ENCODE results near the gene SLC26A3.

SLC26A3 gene

DNA sequence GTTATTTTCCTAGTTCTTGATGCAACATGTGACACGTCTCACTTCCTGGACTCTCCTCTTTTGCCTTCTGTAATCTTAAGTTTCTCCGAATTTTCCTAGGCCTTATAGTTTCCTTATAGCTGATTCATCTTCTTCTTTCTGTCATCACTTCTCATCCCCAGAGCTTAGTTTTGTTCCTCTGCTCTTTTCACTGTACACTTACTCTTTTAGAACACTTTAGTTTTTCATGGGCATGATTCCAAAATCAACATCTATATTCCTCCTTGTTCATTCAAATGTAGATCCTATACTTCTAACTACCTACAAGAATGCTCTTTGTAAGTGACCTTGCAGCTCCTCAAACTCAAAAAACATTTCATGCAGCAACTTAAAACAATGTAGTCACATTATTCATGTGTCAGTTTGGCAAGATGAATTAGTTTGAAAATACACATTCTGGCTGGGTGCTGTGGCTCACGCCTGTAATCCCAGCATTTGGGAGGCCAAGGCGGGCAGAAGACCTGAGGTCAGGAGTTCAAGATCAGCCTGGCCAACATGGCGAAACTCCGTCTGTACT, 13.1 kb upstream of the SLC26A3 start:
- no peak for DNase-seq (ENCODE audit: low read depth, low spot score)

DNA sequence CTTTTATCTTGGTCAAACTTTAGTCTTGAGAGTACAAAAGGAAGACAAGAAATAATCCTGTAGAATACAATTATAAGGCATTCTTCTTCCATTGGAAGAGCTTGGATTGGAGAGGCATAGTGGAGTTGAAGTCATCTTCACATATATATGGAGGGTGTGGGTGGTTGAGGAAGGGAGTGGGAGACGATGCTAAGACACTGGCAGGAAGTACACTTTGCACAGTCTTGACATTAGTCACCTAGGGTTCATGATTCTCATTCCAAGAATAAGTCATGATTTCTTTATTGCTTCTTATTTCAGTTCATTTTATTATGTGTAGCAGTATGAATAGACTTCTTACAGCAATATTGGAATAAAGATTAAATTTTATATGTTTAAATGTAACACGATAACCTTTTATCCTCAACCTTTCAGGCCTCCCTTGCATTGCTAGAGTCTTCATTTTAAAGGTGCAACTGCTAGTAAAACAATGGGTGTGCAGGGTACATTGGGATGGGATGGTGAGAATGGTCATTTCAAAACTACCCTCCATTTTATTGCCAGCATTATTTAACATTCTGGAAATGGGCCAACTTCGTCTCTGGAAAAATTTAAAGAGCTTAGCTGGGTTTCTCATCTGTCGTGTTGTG, 12.3 kb upstream of the SLC26A3 start:
- no peak for DNase-seq (ENCODE audit: low read depth, low spot score)

DNA sequence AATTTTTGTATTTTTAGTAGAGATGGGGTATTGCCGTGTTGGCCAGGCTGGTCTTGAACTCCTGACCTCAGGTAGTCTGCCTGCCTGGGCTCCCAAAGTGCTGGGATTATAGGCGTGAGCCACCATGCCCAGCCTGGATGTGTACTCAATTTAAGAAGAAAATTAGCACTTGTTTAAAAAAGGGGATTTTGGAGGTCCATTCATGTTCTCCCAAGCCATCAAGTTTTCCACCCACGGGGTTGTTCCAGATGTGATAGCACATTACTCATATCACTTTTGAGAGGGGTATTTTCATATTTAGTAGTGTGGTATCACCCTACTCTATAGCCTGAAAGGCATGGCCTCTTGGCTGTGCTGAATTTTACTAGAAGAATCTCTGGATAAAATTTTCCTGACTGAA, 10.5 kb upstream of the SLC26A3 start:
- no peak for DNase-seq (ENCODE audit: low read depth, low spot score)

DNA sequence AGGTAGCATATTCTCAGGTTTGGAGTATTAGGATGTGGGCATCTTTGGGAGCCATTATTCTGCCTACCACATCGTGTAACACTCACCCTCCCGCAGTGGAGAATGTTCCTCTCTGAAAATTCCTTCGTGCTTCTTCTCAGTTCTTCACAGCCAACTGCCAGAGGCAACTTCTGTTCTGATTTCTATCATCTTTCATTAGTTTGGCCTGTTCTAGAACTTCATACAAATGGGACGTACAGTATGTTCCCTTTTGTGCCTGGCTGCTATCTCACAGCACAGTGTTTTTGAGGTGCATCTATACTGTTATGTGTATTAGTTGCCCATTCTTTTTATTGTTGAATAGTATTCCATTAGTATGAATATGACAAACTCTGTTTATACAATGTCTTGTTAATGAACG, 8.9 kb upstream of the SLC26A3 start:
- no peak for DNase-seq (ENCODE audit: low read depth, low spot score)

DNA sequence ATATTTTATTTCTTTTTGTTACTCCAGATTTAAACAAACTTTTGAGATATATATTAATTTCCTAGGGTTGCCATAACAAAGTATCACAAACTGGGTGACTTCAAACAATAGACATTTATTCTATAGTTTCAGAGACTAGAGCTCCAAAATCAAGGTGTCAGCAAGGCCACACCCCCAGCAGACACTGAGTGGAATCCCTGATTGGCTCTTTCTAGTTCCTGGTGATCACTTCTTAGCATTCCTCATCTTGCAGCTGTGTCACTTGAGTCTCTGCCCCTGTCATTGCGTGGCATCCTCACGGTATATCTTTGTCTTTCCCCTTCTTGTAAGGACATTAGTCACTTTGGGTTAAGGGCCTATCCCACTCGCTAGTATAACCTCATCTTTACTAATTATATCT, 7.6 kb upstream of the SLC26A3 start:
- no peak for DNase-seq (ENCODE audit: low read depth, low spot score)

DNA sequence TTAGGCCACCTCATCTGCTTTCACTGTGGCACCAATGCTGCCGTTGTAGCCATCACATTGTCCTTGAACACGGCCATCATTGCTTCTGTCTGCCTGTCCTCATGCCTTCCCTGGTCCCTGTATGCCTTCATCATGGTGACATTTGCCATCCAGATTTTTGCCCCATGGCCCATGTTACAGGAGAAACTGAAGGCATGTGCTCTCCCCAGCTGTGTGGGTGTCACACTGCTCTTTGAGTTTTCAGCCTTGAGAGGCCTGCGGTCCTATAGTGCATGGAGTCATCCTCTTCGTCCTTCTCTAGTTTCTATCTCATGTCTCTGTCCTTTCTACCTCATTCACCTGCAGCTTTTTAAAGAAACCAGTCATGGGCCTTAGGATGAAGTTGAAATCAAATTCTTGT, 6.2 kb upstream of the SLC26A3 start:
- DNase-seq (ENCODE audit: low read depth, low spot score), result no peak

DNA sequence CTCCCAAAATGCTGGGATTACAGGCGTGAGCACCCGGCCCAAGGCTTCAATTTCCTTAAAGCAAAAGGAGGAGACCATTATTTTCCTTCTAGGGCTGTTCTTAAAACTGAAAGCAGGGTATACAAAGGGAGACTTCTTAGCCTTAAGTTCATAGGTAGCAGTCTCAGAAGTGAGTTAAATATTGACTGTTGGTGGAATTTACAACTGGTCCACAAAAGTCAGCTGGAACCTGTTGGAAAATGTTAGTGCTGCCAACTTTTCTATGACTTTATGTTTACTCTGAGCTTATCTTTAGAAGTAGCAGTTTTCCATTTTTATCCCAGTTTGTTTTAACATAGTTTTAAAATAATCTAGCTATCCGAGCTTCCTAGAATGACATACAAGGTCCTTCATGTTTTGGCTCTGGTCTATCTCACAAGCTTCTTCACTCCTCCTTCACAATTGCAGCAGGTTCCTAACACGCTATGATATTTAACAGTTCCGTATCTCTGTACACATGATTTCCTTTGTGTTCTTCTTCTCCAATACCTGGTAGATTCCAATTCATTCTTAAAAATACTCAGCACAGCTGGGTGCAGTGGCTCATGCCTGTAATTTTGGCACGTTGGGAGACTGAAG, 3.3 kb downstream of the SLC26A3 start:
- no peak for DNase-seq (ENCODE audit: low read depth, low spot score)

DNA sequence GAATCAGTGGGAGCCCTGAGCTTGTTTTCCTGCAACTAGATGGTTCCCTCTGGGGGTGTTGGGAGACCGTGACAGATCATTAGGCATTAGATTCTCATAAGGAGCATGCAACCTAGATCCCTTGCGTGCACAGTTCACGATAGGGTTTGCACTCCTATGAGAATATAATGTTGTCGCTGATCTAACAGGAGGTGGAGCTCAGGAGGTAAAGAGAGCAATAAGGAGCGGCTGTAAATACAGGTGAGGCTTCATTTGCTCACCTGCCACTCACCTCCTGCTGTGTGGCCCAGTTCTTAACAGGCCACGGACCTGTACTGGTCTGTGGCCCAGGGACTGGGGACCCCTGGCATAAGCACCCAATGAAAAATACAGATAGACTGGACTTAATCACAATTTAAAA, 10.7 kb downstream of the SLC26A3 start:
- no peak for DNase-seq (ENCODE audit: low read depth, low spot score)

DNA sequence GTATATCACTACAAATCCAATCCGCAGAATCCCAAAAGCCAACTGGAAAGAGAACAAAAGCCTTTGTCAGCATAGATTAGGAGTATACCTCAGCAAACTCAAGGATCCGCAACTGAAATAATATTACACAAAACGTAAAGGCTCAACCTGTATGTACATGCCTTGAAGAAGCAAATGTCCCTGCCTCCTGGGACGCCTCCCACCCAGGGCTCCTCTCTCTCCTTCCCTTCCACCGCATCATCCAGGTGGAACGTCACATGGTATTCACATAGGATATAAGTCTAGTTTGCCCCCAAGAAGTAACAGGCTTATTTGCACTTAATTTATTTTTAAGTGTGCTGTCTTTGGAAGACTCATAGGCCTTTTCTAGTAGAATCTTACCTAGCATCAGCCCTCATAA, 13.4 kb downstream of the SLC26A3 start:
- no peak for DNase-seq (ENCODE audit: low read depth, low spot score)

DNA sequence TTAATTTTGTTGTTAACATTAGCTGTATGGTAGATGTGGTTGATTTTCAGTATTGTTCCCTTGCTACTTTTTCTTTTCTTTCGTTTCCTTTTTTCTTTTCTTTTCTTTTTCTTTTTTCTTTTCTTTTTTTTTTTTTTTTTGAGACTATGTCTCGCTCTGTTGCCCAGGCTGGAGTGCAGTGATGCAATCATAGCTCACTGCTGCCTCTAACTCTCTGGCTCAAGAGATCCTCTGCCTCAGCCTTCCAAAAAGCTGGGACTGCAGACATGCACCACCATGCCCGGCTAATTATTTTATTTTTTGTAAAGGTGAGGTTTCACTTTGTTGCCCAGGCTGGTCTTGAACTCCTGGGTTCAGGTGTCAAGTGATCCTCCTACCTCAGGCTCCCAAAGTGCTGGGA, 14.4 kb downstream of the SLC26A3 start:
- DNase-seq (ENCODE audit: low read depth, low spot score), result no peak

DNA sequence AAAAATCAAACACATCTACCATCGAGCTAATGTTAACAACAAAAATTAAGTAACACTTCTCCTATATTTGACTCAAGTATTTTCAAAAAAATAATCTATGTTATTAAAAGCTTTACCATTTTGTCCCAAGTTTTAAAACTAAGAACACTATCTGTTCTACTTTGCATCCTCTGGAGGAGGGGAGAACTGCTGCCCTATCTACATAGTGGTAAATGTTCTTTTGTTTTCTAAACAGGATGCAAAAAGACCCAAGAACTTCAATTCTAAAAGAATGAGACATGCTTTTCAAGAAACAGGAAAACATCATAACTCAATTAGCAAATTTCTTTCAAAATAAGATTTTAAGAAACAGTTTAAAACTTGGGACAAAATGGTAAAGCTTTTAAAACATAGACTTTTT, 14.8 kb downstream of the SLC26A3 start:
- no peak for DNase-seq (ENCODE audit: low read depth, low spot score)

DNA sequence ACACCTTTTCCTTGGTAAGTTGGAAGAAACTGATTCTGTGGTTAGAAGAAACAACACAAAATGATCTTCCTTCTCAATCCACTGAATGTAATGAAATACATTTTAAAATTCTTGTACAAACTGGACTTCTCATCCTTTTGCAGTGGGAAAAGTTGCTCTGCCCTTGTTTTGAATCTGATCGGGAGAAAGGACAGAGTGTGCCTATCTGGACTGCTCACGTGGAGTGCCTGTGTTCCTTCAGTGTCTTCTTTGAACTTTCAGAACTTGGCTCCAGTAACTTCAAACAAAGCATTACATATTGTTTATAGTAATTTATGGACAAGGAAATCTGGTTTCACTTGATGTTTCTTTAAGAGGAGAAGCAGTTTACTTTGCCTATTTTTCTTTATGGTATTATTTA, 17.1 kb downstream of the SLC26A3 start:
- DNase-seq (ENCODE audit: low read depth, low spot score), result no peak

DNA sequence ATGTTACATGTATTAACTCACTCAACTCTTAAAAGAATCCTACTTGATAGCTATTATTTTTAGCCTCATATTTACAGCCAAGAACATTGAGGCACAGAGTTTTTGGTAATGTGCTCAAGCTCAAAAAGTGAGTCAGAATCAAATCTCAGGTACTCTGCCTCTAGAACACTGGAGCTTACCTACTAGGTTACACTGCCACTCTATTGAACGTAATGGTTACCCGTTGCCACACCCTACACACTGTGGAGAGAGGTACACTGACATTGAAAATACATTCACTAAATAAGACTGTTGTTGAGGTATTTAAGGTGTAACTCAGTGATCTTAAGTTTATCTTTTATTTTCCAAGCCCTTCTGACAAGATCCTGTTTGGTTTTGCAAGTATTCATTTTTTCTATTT, 17.9 kb downstream of the SLC26A3 start:
- DNase-seq (ENCODE audit: low read depth, low spot score), result no peak

DNA sequence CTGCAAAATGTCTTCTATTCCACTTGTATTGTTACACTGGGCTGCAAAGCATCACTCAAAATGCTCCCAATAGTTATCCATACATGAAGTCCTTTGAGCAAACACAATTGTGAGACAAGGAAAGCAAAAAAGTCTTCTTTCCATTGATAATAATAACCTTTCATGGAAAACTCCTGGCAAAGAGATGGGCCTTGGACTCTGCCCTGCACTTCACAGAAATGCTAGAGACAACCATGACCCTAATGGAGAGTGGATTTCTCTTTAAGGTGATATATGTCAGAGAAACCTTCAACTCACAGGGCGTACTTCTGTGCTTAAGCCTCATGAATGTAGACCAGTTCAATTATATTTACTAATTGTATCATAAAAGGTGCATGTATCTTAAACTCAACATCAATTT, 19.4 kb downstream of the SLC26A3 start:
- no peak for DNase-seq (ENCODE audit: low read depth, low spot score)

DNA sequence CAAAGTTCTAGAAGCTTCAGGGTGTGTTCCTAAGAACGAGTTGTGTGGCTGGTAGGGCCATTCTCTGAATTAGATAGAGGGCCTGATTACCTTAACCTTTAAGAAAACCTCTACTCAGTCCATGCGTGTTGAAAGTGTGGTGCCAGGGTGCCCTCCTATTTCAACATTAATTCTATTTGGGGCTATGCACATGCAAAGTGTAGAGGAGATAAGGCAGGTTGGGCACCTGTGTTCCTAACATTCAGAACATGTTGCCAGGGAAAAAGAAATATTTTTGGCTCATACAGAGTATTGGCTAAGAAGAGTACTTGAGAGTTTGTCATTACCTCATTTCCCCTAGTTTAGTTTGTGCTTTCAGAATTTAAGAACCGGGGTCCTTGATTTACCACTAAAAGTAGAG, 20.6 kb downstream of the SLC26A3 start:
- no peak for DNase-seq (ENCODE audit: low read depth, low spot score)

DNA sequence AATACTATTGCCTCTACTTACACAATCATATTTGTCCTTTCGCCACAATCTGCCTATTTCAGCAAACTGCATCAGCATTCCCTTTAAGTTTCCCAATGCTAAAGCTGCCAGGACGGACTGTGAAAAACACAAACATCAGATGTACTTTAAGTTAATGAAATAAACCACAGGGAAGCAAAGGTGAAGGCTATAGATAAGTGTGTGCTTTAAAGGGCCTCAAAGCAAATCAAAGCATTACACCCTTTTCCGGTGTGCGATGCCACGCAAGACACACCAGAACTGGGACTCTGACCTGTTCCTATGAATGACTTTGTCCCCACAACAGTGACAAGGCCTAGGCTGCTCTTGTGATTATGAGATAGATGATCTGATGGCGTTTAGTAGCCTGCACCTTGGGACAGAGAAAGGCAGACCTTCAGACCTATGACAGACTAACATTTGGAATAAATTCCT, 23.4 kb downstream of the SLC26A3 start:
- DNase-seq (ENCODE audit: low read depth, low spot score), result no peak

DNA sequence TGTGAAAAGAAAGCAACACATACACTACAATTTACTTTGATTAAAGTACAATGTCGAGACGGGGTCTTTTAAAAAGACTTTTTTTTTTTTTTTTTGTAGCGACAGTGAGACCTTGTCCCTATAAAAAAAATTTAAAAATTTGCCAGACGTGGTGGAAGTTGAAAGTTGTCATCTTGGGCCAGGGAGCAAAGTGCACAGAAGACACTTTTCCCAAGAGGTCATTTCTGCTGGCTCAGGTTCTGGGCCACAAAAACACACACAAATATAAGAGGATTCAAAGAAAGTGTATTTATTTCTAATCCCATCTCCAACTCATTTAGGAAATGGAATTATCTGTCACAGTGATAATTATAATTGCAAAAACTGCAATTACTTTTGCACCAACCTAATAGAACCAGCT, 24.7 kb downstream of the SLC26A3 start:
- DNase-seq (ENCODE audit: low read depth, low spot score), result no peak

DNA sequence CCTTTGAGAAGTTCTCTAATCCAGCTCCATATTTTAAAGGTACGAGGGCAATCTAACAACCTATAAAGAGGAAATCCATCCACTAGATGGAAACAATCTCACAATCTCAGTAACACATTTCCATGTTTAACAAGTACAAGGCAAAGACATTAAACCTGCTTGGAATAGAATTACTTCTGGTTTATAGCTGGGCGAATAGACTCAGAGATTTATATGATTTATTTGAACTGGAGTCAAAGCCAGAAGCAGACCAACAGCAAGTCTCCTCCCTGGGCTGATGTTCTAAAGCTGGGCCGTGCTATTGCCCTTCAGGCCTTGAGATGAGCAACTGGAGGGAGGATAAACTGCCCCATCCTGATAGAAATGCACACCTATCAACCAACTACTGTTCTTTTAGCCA, 25.3 kb downstream of the SLC26A3 start:
- no peak for DNase-seq (ENCODE audit: low read depth, low spot score)

DNA sequence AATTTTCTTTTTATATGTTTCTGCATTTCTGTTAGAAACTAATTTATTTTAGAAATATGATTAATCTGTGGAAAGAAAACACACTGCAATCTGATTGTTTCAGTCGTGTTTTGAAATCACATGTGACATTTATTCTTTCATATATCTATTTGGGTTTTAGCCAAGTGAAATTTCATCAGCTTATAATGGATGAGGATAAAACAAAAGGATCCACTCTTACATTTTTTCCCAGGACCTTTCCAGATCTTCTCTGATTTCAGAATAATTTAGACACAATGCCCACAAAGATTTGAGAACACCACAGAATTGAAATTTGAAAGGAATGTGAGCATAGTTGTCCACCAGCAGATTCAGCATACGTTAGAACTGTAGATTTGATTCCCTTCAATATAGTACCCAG, 30.0 kb downstream of the SLC26A3 start:
- no peak for DNase-seq (ENCODE audit: low read depth, low spot score)

DNA sequence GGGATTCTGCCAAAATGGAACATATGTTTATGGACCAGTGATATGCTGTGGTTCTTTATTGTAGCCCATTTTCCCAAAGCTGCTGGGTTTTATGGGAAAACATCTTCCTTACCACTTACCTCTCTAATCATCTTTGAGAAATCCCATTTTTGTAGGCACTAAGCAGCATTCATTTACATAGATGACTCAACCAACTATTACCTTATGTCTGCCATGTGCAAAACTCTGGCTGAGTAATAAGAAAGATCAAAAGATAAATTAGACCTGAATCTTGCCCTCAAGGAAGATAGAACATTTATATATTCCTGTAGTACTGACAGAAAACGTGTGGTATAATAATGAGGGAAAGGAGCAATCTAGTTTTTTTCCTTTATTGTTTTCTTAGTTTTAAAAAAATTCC, 34.8 kb downstream of the SLC26A3 start:
- no peak for DNase-seq (ENCODE audit: low read depth, low spot score)

DNA sequence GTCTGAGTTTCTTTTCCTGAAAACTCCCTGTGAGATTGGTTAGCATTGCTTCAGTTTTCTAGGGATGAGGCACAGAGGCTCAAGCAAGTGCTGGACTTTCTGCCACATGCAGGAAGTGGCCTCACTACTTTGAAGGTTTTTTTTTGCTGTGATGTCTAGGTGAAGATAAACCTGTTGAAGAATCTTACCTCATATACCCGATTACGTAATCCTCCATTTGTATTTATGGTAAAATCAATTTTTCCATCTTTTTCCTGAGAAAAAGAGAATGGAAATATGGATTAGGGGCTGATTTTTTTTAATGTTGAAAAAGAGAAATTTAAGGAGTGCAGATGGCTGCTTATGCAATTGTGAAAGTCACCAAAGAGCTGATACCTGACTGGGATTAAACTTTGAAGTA, 35.6 kb downstream of the SLC26A3 start:
- no peak for DNase-seq (ENCODE audit: low read depth, low spot score)

DNA sequence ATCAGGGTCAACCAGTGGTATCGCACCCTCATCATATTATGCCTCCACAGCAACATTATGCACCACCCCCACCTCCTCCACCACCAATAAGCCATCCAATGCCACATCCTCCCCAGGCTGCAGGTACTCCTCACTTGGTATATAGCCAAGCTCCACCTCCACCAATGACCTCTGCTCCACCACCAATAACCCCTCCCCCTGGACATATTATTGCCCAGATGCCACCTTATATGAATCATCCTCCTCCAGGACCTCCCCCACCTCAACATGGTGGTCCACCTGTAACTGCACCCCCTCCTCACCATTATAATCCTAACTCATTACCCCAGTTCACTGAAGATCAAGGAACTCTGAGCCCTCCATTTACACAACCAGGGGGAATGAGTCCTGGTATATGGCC, 44.4 kb downstream of the SLC26A3 start:
- DNase-seq (ENCODE audit: low read depth, low spot score), result no peak

DNA sequence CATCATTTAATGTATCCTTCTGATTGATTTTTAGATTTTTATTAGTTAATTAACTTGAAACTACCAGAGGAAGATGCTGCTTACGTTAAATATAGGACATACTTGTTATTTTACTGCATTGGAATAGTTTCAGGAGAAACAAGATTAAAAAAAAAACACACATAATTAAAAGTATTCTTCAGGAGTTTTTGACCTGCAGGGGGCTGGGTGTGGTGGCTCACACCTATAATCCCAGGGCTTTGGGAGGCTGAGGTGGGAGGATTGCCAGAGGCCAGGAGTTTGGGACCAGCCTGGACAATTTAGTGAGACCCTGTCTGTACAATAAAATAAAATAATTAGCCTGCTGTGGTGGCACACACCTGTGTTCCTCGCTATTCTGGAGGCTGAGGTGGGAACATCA, 48.4 kb downstream of the SLC26A3 start:
- DNase-seq (ENCODE audit: low read depth, low spot score), result no peak

DNA sequence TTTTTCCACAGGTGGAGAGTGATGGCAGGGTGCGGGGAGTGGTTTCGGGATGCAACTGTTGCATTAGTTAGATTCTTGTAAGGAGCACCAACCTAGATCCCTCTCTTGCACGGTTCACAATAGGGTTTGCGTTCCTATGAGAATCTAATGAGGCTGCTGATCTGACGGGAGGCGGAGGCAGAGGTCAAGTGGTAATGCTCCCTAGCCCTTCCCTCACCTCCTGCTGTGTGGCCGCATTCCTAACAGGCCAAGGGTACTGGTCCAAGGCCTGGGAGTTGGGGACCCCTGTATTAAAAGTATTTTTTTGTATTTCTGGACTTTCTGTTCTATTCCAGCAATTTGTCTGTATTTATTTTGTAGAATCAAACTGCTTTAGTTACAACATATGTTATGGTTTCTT, 51.9 kb downstream of the SLC26A3 start:
- DNase-seq (ENCODE audit: low read depth, low spot score), result no peak
